Measurements from ENCODE around the gene PRKACG.

The PRKACG gene

DNA sequence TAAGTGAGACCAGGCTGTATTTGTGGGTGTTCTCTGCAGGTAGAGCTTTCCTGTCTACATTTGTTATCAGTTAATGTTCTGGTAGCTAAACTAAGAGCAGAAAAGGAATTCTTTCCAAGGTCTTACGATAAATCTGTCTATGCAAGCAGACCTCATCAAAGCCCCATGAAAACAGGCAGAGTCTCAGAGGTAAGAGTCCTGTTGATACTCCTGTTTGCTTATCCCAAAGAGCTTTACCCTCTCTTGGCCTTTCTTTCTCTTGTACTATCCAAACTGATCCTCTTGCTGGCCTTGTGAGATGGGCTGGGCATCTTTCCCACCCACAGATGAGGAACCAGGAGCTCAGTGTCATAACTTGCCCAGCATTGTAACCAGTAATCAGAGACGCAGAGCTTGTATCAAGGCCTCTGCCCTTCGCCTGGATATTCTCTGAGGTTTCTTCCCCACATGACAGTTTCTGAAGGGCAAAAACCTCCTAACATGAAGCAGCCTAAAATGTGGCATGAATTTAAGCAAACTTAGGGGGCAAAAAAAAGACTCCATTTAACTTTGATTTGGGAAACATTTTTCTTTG is 33.5 kb downstream of the PRKACG start:
- DNase-seq = peak; percentile 23

DNA sequence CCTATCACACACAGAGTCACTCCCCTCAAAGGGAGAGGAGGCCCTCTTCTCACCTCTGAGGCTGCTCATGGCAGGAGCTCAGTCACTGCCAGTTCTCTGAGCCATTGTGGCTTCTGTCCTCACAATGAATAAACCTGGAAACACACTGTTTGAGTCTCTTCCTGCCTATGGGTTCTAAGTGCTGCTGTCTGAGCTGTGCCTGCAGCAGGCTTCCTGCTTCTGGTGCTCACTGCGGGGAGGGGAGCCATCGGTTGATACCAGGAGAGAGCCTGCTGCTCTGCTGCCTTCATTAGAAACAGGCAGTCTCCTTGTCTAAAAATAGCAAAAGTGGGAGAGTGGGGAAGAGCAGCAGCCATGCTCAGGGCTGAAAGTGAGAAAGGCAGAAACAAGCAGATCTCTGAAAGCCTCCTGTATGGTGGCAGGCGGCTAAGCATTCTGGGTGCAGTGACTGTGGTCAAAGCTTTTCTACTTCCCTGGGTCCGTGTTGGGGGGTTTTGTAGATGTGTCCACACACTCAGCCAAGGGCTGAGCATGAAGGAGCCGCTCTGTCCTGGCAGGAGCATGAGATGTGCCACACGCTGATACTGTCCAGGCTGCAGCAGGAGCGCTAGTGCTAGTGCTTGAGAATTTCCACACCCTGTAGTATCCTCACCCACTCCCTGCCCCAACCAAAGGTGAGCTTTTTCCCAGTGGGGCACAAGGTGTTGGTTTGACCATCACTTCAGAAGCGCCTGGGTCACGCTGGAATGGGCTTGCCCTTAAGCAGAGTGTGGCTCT is 34.2 kb downstream of the PRKACG start:
- DNase-seq = peak; percentile 7

DNA sequence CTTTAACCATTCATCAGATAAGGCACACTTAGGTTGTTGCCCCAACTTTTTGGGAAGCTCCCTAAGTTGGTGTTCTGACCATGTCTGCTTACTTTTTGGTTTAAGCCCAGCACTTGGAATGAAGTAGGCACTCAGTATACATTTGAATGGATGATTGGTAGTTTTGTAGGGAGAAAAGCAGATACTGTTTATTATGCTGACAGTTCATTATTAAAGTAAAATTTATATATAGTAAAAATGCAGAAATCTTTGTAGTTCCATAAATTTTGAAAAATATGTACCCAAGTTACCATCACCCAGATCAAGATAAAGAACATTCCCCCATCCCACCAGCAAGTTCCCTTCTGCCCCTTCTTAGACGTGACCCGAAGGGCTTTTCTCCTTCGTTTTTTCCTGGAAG is 35.4 kb downstream of the PRKACG start:
- no peak for DNase-seq

DNA sequence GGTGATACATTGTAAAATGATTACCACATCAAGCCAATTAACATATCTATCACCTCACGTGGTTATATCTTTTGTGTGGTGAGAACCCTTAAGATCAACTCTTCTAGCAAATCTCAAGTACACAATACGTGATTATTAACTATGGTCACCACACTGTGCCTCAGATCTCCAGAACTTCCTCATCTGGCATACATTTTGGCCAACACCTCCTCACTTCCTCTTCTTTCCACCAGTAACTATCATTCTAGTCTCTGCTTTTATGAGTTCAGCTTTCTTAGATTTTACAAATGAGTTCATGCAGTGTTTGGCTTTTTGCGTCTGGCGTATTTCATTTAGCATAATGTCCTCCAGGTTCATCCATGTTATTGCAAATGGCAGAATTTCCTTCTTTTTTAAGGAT is 35.8 kb downstream of the PRKACG start:
- DNase-seq = peak; percentile 93

DNA sequence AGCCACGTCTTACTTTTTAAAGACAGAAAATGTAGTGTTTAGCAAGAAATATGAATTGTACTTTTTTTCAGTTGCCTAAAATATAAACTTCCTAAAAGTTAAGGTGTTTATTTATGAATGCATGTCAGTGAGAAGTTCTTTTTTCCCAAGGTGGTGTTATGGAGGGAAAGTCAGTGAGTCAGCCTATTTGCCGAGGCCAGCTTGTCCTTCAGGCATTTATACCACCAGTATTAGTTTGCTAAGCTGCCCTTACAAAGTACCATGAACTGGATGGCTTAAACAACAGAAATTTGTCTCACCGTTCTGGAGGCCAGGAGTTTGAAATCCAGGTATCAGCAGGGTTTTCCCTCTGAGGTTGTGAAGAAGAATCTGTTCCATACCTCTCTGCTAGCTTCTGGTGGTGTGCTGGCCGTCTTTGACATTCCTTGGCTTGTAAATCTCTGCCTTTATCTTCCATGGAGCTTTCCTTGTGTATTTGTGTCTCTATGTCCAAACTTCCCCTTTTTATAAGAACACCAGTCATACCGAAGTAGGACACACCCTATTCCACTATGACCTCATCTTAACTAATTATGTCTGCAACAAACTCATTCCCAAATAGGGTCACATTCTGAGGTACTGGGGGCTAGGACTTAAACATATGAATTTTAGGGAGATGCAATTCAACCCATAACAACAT is 38.4 kb downstream of the PRKACG start:
- DNase-seq = peak; percentile 56

DNA sequence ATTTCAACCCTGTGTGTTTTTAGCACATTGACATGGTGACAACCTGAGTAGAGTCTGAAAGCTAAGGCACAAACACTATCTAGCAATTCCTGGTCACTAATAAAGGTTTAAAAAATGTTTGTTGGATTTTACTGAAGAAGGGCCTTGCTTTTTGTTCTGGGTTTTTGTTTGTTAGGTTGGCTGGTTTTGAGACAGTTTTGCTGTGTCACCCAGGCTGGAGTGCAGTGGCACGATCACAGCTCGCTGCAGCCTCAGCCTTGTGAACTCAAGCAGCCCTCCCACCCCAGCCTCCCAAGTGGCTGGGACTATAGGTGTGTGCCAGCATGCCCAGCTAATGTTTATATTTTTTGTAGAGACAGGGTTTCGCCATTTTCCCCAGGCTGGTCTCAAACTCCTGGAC is 39.0 kb downstream of the PRKACG start:
- no peak for DNase-seq

DNA sequence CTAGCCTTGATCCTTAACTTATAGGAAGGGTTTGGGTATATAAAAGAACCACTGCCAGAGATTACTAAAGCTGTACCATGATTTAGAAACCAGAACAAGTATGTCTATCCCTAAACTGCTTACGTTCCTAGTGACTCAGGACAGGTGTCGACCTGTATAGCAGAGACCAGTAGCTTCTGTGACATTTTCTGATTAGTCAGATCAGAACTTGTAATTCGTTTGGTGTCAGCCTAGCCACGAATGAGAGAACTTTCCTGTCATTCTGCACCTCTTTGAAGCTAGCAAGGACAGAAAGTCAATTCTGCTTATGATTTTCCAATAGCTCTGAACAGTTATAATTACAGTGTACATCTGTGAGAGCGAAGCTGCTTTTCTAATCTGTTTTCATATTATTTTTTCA is 39.5 kb downstream of the PRKACG start:
- DNase-seq = no peak

DNA sequence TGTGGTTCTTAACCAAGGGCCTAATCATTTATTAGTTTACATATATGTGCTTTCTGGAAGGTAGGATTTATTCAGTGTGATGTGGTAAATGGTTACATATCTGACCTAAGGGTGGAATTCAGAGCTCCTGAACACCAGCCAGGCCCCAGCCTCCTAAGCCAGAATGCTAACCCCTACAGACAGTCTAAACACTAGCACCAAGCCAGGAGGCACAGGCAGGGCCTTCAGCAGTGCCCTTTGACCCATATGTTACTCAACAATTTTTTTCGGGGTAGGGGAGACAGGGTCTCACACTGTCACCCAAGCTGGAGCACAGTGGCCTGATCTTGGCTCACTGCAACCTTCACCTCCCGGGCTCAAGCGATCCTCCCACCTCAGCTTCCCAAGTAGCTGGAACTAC is 40.3 kb downstream of the PRKACG start:
- no peak for DNase-seq

DNA sequence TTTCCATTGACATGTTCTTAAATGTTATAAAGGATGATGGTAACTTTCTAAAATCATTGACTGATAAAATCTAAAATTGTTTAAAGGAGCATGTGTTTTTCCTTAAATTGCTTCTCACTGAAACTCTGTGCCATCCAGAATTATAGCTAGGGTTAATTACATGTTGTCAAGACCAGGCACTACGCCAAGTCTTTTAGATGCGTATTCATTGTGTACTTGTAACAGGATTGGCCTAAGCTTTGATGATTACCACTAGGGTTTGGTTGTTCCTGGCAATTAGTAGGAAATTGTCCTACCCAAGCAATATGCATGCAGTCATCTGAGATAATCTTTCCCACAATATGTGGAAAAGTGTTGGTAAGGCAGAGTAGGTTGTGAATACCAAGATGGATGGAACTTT is 43.8 kb downstream of the PRKACG start:
- no peak for DNase-seq

DNA sequence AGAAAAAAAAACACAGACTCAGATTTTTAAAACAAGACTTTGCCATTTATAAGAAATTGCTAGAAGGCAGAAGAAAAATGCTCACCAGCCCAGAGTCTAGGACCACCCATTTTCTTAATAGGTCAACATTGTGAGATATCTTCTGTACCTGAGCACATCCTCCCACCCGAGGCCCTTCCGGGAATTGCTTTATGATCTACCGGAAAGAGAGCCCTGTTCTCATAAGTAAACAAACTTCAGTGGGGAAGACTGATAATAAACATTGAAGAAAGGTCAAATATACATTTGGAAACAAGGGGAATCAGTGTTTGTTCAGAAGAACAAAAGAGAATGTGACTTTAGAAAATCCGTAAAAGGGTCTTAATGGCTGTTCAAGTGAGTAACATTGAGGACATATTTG is 44.4 kb downstream of the PRKACG start:
- no peak for DNase-seq

DNA sequence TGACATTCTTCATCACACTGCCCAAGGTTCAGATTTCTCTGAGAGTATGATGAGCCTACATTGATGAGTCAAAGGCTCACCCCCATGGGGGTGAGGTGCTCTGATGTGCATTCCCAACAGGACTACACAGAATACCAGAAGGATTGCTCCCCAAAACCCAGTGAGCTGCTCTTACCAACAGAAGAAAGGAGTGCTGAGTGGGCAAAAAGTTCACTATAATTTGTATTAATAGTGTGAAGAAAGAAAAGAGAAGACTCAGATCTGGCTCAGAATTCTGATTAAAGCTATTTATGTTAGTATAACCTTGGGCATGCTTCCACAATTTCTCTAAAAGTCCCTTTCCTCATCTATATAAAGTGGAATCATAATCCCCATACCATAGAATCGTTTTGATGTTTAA is 46.1 kb downstream of the PRKACG start:
- DNase-seq = no peak

DNA sequence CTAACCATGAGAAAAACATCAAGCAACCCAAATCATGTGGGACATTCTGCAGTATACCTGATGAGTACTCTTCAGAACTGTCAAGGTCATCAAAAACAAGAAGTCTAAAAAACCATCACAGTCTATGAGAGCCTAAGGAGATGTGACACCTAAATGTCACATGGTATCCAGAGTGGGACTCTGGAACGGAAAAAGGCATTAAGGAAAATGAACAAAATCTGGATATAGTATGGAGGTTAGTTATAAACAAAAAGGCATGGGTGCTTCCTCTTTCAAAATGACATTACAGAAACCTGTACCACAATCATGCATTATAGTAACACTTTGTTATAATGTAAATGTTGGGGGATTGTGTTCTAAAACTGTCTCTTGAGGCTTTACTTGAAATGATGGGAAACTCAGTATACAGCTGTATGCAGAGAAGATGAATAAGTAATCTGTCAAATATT is 47.4 kb downstream of the PRKACG start:
- peak; percentile 28 for DNase-seq

DNA sequence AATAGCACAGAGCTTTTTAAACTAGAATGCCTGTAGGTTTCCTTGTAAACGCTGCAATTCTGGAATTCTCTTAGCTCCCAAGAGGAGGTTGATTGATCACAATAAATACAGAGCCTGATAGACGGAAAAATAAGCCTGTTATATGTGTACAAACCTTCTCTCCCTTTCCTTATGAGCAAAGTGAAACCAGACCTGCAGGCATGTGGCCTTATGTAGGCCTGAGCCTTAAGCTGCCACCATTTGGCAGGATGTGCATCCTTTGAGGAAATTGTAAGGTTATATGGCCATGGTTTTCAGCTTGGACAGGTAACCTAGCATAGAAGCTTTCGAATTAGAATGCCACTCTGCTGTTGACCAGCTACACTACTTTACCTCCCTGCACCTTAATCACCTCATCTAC is 49.1 kb downstream of the PRKACG start:
- no peak for DNase-seq

DNA sequence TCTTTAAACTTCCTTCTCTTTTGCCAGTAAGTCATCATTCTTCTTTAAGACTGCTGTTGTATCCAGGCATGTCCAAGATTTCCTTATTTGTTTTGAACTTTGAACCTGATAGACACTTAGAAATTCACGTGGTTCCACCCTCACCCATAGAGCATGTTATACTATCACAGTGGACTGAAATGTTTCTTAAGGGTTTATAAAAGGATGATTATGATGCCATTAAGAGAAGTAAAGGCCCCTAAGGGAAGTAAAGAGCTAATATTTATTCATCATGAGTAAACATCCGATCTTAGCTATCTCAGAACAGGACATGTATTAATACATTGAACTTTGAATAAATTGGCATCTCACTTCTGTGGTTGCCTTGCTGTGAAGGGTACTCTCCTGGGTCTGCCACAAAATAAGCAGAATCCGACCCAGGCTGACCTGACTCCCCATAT is 49.8 kb downstream of the PRKACG start:
- DNase-seq = no peak

DNA sequence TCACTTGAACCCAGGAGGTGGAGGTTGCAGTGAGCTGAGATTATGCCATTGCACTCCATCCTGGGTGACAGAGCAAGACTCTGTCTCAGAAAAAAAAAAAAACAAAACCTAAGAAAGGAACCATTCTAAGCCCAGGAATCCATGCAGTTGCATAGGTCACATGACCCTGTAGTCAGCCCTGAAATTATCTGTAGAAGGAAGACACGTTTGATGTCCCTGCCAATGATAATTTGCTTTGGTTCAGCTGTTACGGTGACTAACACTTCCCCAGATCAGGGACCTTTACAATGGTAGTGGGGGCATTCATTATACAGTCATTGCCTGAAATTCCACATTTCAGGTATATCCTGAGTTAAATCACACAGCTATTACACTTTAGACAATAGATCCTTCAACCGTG is 50.5 kb downstream of the PRKACG start:
- DNase-seq = no peak
